ENCODE measurements around the gene BICC1. TPM values are rescaled to one million over a fixed set of nuclear protein-coding genes. Genes with fewer than 3 reads are reported as not detected.

The BICC1 gene
- total RNA-seq, 1 donor from 2014 or later = 58.0 TPM

GRCh38 chr10:58714409-58714808 lies 201.7 kb downstream of the BICC1 start:
- Histone ChIP-seq H3K27me3 (ENCODE audit: control insufficient read depth, insufficient read depth, low read length) (no peaks in the 10 kb centered on the region), H3K36me3 (ENCODE audit: control insufficient read depth, insufficient read depth, low read length) (no peaks in the 10 kb centered on the region), H3K4me3 (ENCODE audit: low read depth, low read length) (no peak overlapping the region)
- TF ChIP-seq CTCF (IDR thresholded peaks at IDR 0.05; ENCODE audit: insufficient read depth, low read length, poor library complexity, severe bottlenecking) = no peak
- DNase-seq (ENCODE audit: low read depth) = no peak

GRCh38 chr10:58715061-58715460 lies 202.4 kb downstream of the BICC1 start:
- no peak for DNase-seq (ENCODE audit: low read depth)
- TF ChIP-seq CTCF (IDR thresholded peaks at IDR 0.05; ENCODE audit: insufficient read depth, low read length, poor library complexity, severe bottlenecking) = no peak

GRCh38 chr10:58718596-58718995 lies 205.9 kb downstream of the BICC1 start:
- Histone ChIP-seq H3K27me3 (ENCODE audit: control insufficient read depth, insufficient read depth, low read length) (no peaks in the 10 kb centered on the region), H3K4me3 (ENCODE audit: low read depth, low read length) (no peak overlapping the region), H3K36me3 (ENCODE audit: control insufficient read depth, insufficient read depth, low read length) (peaks cover 1% of the 10 kb centered on the region)
- no peak for TF ChIP-seq CTCF (IDR thresholded peaks at IDR 0.05; ENCODE audit: insufficient read depth, low read length, poor library complexity, severe bottlenecking)
- no peak for DNase-seq (ENCODE audit: low read depth)

More at GRCh38 chr10:58715061-58715460, 202.4 kb downstream of the BICC1 start:
- Histone ChIP-seq H3K27me3 (ENCODE audit: control insufficient read depth, insufficient read depth, low read length) (no peaks in the 10 kb centered on the region), H3K4me3 (ENCODE audit: low read depth, low read length) (no peak overlapping the region), H3K36me3 (ENCODE audit: control insufficient read depth, insufficient read depth, low read length) (no peaks in the 10 kb centered on the region)

GRCh38 chr10:58721601-58722281 lies 209.1 kb downstream of the BICC1 start:
- H3K4me3 ChIP-seq (ENCODE audit: low read depth, low read length) = no peak overlapping the region
- H3K27me3 ChIP-seq (ENCODE audit: control insufficient read depth, insufficient read depth, low read length) = no peaks in the 10 kb centered on the region
- no peak for DNase-seq (ENCODE audit: low read depth)
- H3K36me3 ChIP-seq (ENCODE audit: control insufficient read depth, insufficient read depth, low read length) = peaks cover 1% of the 10 kb centered on the region
- no peak for TF ChIP-seq CTCF (IDR thresholded peaks at IDR 0.05; ENCODE audit: insufficient read depth, low read length, poor library complexity, severe bottlenecking)

GRCh38 chr10:58723186-58723585 lies 210.5 kb downstream of the BICC1 start:
- Histone ChIP-seq H3K36me3 (ENCODE audit: control insufficient read depth, insufficient read depth, low read length) (peaks cover 1% of the 10 kb centered on the region), H3K27me3 (ENCODE audit: control insufficient read depth, insufficient read depth, low read length) (no peaks in the 10 kb centered on the region), H3K4me3 (ENCODE audit: low read depth, low read length) (no peak overlapping the region)
- no peak for TF ChIP-seq CTCF (IDR thresholded peaks at IDR 0.05; ENCODE audit: insufficient read depth, low read length, poor library complexity, severe bottlenecking)
- no peak for DNase-seq (ENCODE audit: low read depth)

GRCh38 chr10:58723966-58724365 lies 211.3 kb downstream of the BICC1 start:
- Histone ChIP-seq H3K36me3 (ENCODE audit: control insufficient read depth, insufficient read depth, low read length) (peaks cover 3% of the 10 kb centered on the region), H3K27me3 (ENCODE audit: control insufficient read depth, insufficient read depth, low read length) (no peaks in the 10 kb centered on the region), H3K4me3 (ENCODE audit: low read depth, low read length) (no peak overlapping the region)
- DNase-seq (ENCODE audit: low read depth) = no peak
- no peak for TF ChIP-seq CTCF (IDR thresholded peaks at IDR 0.05; ENCODE audit: insufficient read depth, low read length, poor library complexity, severe bottlenecking)

Data from kidney epithelial cell (primary cell).